ENCODE data around the gene CTTNBP2NL. TPM values are rescaled to one million over a fixed set of nuclear protein-coding genes. Genes with fewer than 3 reads are reported as not detected.
"Not testable (repeated sequence)": the region's sequence is repeated elsewhere in the genome, so short reads cannot be mapped to it uniquely, and the experiment has no call there.

Gene CTTNBP2NL
- total RNA-seq, 4 donors from 2014 or later = 15.5 to 37.0 (median 24.6) TPM

GRCh38 chr1:112417271-112417670, 21.3 kb downstream of the CTTNBP2NL start:
- no peak for TF ChIP-seq CTCF (IDR thresholded peaks at IDR 0.05)
- no peak for TF ChIP-seq POLR2AphosphoS5 (IDR thresholded peaks at IDR 0.05)
- no peak for TF ChIP-seq EP300 (IDR thresholded peaks at IDR 0.05)
- TF ChIP-seq POLR2A (IDR thresholded peaks at IDR 0.05) = no peak

GRCh38 chr1:112418099-112418892, 22.3 kb downstream of the CTTNBP2NL start:
- Histone ChIP-seq H3K9me3 (no peaks in the 10 kb centered on the region), H3K4me1 (peaks cover 0 to 3% (median 0%) of the 10 kb centered on the region in 3 donors), H3K27me3 (no peaks in the 10 kb centered on the region), H3K36me3 (peaks cover 0 to 50% of the 10 kb centered on the region in 2 donors), H3K4me3 (no peak overlapping the region), H3K27ac (no peak overlapping the region)
- no peak for ATAC-seq
- TF ChIP-seq CTCF (IDR thresholded peaks at IDR 0.05) = no peak
- TF ChIP-seq POLR2A (IDR thresholded peaks at IDR 0.05) = no peak
- no peak for TF ChIP-seq EP300 (IDR thresholded peaks at IDR 0.05)
- no peak for TF ChIP-seq POLR2AphosphoS5 (IDR thresholded peaks at IDR 0.05)
- WGBS, 2 donors (ENCODE audit: low coverage in 1 of 2) = 43 to 47% methylated on average over 2 of the region's 2 CpGs

More at GRCh38 chr1:112417271-112417670, 21.3 kb downstream of the CTTNBP2NL start:
- H3K36me3 ChIP-seq = peaks cover 0 to 52% of the 10 kb centered on the region in 2 donors
- ATAC-seq = no peak
- no peak overlapping the region for H3K27ac ChIP-seq
- H3K4me1 ChIP-seq = peaks cover 0 to 3% (median 2%) of the 10 kb centered on the region in 3 donors
- no peaks in the 10 kb centered on the region for H3K27me3 ChIP-seq
- H3K4me3 ChIP-seq = no peak overlapping the region
- H3K9me3 ChIP-seq = no peaks in the 10 kb centered on the region

- WGBS, 2 donors (ENCODE audit: low coverage in 1 of 2) = 79 to 86% methylated on average over 1 of the region's 1 CpG
- TF ChIP-seq CTCF (IDR thresholded peaks at IDR 0.05) (no peak), POLR2AphosphoS5 (IDR thresholded peaks at IDR 0.05) (no peak)
- H3K4me3 ChIP-seq = no peak overlapping the region
Observed at GRCh38 chr1:112423207-112423606, 27.2 kb downstream of the CTTNBP2NL start.

GRCh38 chr1:112423666-112424065, 27.7 kb downstream of the CTTNBP2NL start:
- not testable (repeated sequence) for H3K4me3 ChIP-seq, ATAC-seq, H3K9me3 ChIP-seq, H3K27me3 ChIP-seq, H3K4me1 ChIP-seq, H3K27ac ChIP-seq
- WGBS, 2 donors (ENCODE audit: low coverage in 1 of 2) = 89 to 91% methylated on average over 5 to 9 of the region's 11 CpGs
- peaks cover 0 to 13% of the 10 kb centered on the region in 2 donors for H3K36me3 ChIP-seq

More at GRCh38 chr1:112423207-112423606, 27.2 kb downstream of the CTTNBP2NL start:
- ATAC-seq = no peak
- H3K27ac ChIP-seq = no peak overlapping the region
- H3K4me1 ChIP-seq = peaks cover 0 to under 1% (median 0%) of the 10 kb centered on the region in 3 donors
- H3K9me3 ChIP-seq = no peaks in the 10 kb centered on the region
- H3K36me3 ChIP-seq = peaks cover 0 to 13% of the 10 kb centered on the region in 2 donors
- H3K27me3 ChIP-seq = no peaks in the 10 kb centered on the region

GRCh38 chr1:112429749-112430148, 33.7 kb downstream of the CTTNBP2NL start:
- Histone ChIP-seq H3K27ac (peak overlapping the region in 1 of 4 donors; percentile 40), H3K36me3 (peaks cover 0 to 6% of the 10 kb centered on the region in 2 donors), H3K9me3 (no peaks in the 10 kb centered on the region), H3K4me1 (peaks cover 0 to 5% (median 0%) of the 10 kb centered on the region in 3 donors), H3K4me3 (no peak overlapping the region), H3K27me3 (no peaks in the 10 kb centered on the region)
- no peak for ATAC-seq
- TF ChIP-seq POLR2AphosphoS5 (IDR thresholded peaks at IDR 0.05) (no peak), CTCF (IDR thresholded peaks at IDR 0.05) (no peak), POLR2A (IDR thresholded peaks at IDR 0.05) (no peak), EP300 (IDR thresholded peaks at IDR 0.05) (no peak)
- 69 to 83% methylated on average over 1 of the region's 1 CpG for WGBS, 2 donors (ENCODE audit: low coverage in 1 of 2)

Measured in gastroesophageal sphincter (tissue), 4 donors.